Lung (tissue), 12 donors: ENCODE measurements around the gene SYK. TPM values are rescaled to one million over a fixed set of nuclear protein-coding genes. Genes with fewer than 3 reads are reported as not detected.

Experiments used
- ATAC-seq: fragments of 200-7000 bp; cut with Tn5 transposase; one replicate; pipeline ENCODE4 v1.9.1; 2020; ENCODE audit warnings: moderate number of reproducible peaks; ENCODE audit not compliant: insufficient read depth, low FRiP score
- DNase-seq, 3 donors: peaks; one replicate each; pipeline ENCODE4 v3.0.0-alpha.2; 2013 to 2017
- H3K27ac ChIP-seq, 2 donors: one replicate each; pipeline ENCODE4 v1.5.1; 2013; ENCODE audit warnings: mild to moderate bottlenecking in 2 of 2, moderate library complexity in 2 of 2, control low read depth in 1 of 2, inconsistent platforms in 1 of 2, low read depth in 1 of 2, low read length in 1 of 2
- H3K27me3 ChIP-seq, 3 donors: one replicate each; pipeline ENCODE4 v1.5.1; 2013; ENCODE audit warnings: low read length in 2 of 3; ENCODE audit not compliant: control insufficient read depth in 3 of 3, insufficient read depth in 3 of 3
- H3K36me3 ChIP-seq, 4 donors: one replicate each; pipeline ENCODE4 v1.5.1; 2013; ENCODE audit warnings: low read length in 4 of 4, mild to moderate bottlenecking in 1 of 4, moderate library complexity in 1 of 4; ENCODE audit not compliant: control insufficient read depth in 4 of 4, insufficient read depth in 4 of 4
- H3K4me1 ChIP-seq, 5 donors: one replicate each; pipeline ENCODE4 v1.5.1; 2013; ENCODE audit warnings: low read length in 5 of 5, mild to moderate bottlenecking in 2 of 5, moderate library complexity in 1 of 5; ENCODE audit not compliant: control insufficient read depth in 5 of 5, insufficient read depth in 5 of 5
- H3K4me3 ChIP-seq: one replicate; pipeline ENCODE4 v1.5.1; 2013; ENCODE audit warnings: mild to moderate bottlenecking, control low read depth, moderate library complexity
- H3K9ac ChIP-seq, 2 donors: one replicate each; pipeline ENCODE4 v1.5.1; 2013; ENCODE audit warnings: low read length in 2 of 2, control low read depth in 1 of 2; ENCODE audit not compliant: insufficient read depth in 1 of 2
- H3K9me3 ChIP-seq, 4 donors: one replicate each; pipeline ENCODE4 v1.5.1; 2013; ENCODE audit warnings: low read length in 3 of 4, mild to moderate bottlenecking in 1 of 4, moderate library complexity in 1 of 4; ENCODE audit not compliant: control insufficient read depth in 4 of 4, insufficient read depth in 3 of 4
- CTCF ChIP-seq: IDR thresholded peaks from 2 replicates; pipeline ENCODE4 v1.5.1; 2012; ENCODE audit warnings: mild to moderate bottlenecking; ENCODE audit errors: control extremely low read depth, extremely low read depth
- WGBS, 2 donors: extraction: QIAGEN DNeasy Blood & Tissue Kit; methylation state at CpG; one replicate each; pipeline ENCODE4 v1.1.7; 2013; 5-methylcytosine and 5-hydroxymethylcytosine counted together
- polyA plus RNA-seq, 2 donors: library from polyadenylated mRNA; stranded (reverse); fragments of 200-250 nt; gene quantifications; one replicate each; pipeline ENCODE4 v1.2.1, GENCODE V29; 2013
- total RNA-seq, 2 donors: library from RNA; depleted of rRNA in 1 of 2; stranded (reverse); fragments of >200 nt in 1 of 2; gene quantifications; one replicate each; pipeline ENCODE4 v1.2.1, GENCODE V29; 2014 to 2021
- donor health status: control.
- donor health status: control.
- donor health status: Bipolar disorder and iron deficiency.
- donor health status: healthy.
- donor health status: DM: yes; HTN: yes; CAD: no.

Gene SYK
- total and polyA plus RNA-seq, 4 donors, result 13.7 to 71.6 (median 35.0) TPM

GRCh38 chr9:90914868-90915483 is 113.4 kb downstream of the SYK start:
- DNase-seq (peak; percentile 73 to 80 (median 78)), ATAC-seq (peak; percentile 92)
- peak; percentile 77 for TF ChIP-seq CTCF
- H3K27me3 ChIP-seq, result no peaks in the 10 kb centered on the region
- H3K9ac ChIP-seq, result no peak overlapping the region
- H3K4me1 ChIP-seq, result no peaks in the 10 kb centered on the region
- no peak overlapping the region for H3K27ac ChIP-seq
- 13 to 23% methylated on average over 7 of the region's 7 CpGs for WGBS, 2 donors
- H3K9me3 ChIP-seq, result no peaks in the 10 kb centered on the region
- H3K36me3 ChIP-seq, result no peaks in the 10 kb centered on the region
- H3K4me3 ChIP-seq, result no peak overlapping the region

GRCh38 chr9:90915693-90916092 is 114.1 kb downstream of the SYK start:
- H3K27ac ChIP-seq, result no peak overlapping the region
- no peak overlapping the region for H3K4me3 ChIP-seq
- ATAC-seq (no peak), DNase-seq (no peak)
- no peak for TF ChIP-seq CTCF
- H3K9ac ChIP-seq, result no peak overlapping the region
- 73 to 78% methylated on average over 6 of the region's 6 CpGs for WGBS, 2 donors
- H3K27me3 ChIP-seq, result no peaks in the 10 kb centered on the region
- no peaks in the 10 kb centered on the region for H3K9me3 ChIP-seq
- H3K36me3 ChIP-seq, result no peaks in the 10 kb centered on the region
- H3K4me1 ChIP-seq, result peaks cover 0 to 6% (median 0%) of the 10 kb centered on the region in 5 donors

DNA sequence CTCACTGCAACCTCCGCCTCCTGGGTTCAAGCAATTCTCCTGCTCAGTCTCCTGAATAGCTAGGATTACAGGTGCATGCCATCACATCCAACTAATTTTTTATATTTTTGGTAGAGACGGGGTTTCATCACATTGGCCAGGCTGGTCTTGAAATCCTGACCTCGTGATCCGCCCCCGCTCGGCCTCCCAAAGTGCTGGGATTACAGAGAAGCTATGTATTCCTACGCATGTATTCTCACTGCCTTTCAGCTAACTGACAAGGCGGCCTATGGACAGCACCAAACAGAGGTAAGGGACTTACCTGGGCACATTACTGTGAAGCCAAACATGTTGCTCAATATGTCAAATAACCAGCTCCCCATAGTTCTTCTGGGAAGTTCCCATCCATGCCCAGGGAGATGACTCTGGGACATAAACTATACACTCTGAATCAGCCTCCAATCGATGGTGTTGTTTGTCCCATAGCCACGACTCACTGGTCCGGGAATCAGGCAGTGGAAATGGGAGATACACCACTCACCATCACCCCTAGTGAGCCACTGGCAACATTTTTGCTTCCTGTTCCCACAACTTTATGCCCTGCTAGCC is 114.6 kb downstream of the SYK start:
- Histone ChIP-seq H3K4me3 (no peak overlapping the region), H3K27me3 (no peaks in the 10 kb centered on the region), H3K27ac (no peak overlapping the region), H3K9ac (no peak overlapping the region), H3K4me1 (peaks cover 0 to 6% (median 0%) of the 10 kb centered on the region in 5 donors), H3K36me3 (no peaks in the 10 kb centered on the region), H3K9me3 (no peaks in the 10 kb centered on the region)
- DNase-seq (no peak), ATAC-seq (no peak)
- TF ChIP-seq CTCF, result no peak
- 88 to 96% methylated on average over 11 of the region's 11 CpGs for WGBS, 2 donors
